ENCODE measurements around the gene MLYCD.

- TF ChIP-seq CTCF (IDR thresholded peaks at IDR 0.05) (no peak), POLR2A (IDR thresholded peaks at IDR 0.05) (no peak)
These were observed 9.9 kb downstream of the MLYCD start for GRCh38 chr16:83908798-83909197.

Measured in uterus (tissue), 2 donors.